ENCODE measurements around the gene SEC63. TPM values are rescaled to one million over a fixed set of nuclear protein-coding genes. Genes with fewer than 3 reads are reported as not detected.

SEC63 gene
- total and polyA plus RNA-seq, 7 experiments from 2014 or later = 24.6 to 89.0 (median 84.8) TPM

GRCh38 chr6:107847844-107848802 lies 109.9 kb downstream of the SEC63 start:
- H3K27ac Mint-ChIP-seq = peak overlapping the region; percentile 68 to 95 (median 85)
- intact Hi-C loops (cut with micrococcal nuclease) = loop anchor here (1.0 to 5.0 kb wide), 11 partner anchors 19 to 173 kb away; partner anchors contain the start of gene SCML4 (in 2 of the 2)
- no peaks in the 10 kb centered on the region for H3K27me3 ChIP-seq (ENCODE audit: control insufficient read depth in 2 of 2, insufficient read depth in 2 of 2, low read length in 2 of 2)
- H3K4me3 Mint-ChIP-seq = peak overlapping the region; percentile 73 to 91 (median 86)
- H3K27me3 Mint-ChIP-seq = peaks cover 0 to 7% (median 0%) of the 10 kb centered on the region in 5 donors
- DNase-seq = peak; percentile 66 to 88 (median 77)
- ChIA-PET POLR2A (interaction anchor here (0.6 to 6.1 kb wide), 21 partner anchors 12 to 413 kb away, joined by 3 to 89 read pairs (median 5); partner anchors contain the start of genes SCML4 and SNX3), CTCF (interaction anchor here (0.6 to 4.4 kb wide), 46 partner anchors 8 to 180 kb away, joined by 3 to 128 read pairs (median 5); partner anchors contain the start of gene SCML4)
- peaks cover 0 to 21% of the 10 kb centered on the region in 2 donors for H3K4me1 ChIP-seq (ENCODE audit: control insufficient read depth in 2 of 2, insufficient read depth in 2 of 2, low read length in 2 of 2)
- peak overlapping the region; percentile 67 for H3K27ac ChIP-seq (ENCODE audit: low read depth, low read length)
- ATAC-seq = peak; percentile 92
- H3K36me3 Mint-ChIP-seq = peaks cover 0 to 3% (median 0%) of the 10 kb centered on the region in 5 donors
- H3K9me3 ChIP-seq (ENCODE audit: control insufficient read depth in 2 of 3, low read length in 3 of 3) = no peaks in the 10 kb centered on the region
- H3K9me3 Mint-ChIP-seq = no peaks in the 10 kb centered on the region
- peak overlapping the region; percentile 76 for H3K4me3 ChIP-seq (ENCODE audit: low read length)
- H3K36me3 ChIP-seq (ENCODE audit: control insufficient read depth in 2 of 3, insufficient read depth in 3 of 3, low read length in 3 of 3) = no peaks in the 10 kb centered on the region
- peaks cover 10 to 49% (median 26%) of the 10 kb centered on the region in 7 donors for H3K4me1 Mint-ChIP-seq

GRCh38 chr6:107846262-107846795 lies 111.7 kb downstream of the SEC63 start:
- ATAC-seq (no peak), DNase-seq (no peak)
- no peak overlapping the region for H3K27ac ChIP-seq (ENCODE audit: low read depth, low read length)
- Mint-ChIP-seq H3K36me3 (no peaks in the 10 kb centered on the region), H3K4me1 (peaks cover 15 to 55% (median 27%) of the 10 kb centered on the region in 7 donors), H3K9me3 (no peaks in the 10 kb centered on the region), H3K27ac (peak overlapping the region in 5 of 9 donors; percentile 3 to 75 (median 18)), H3K4me3 (peak overlapping the region in 4 of 10 donors; percentile 3 to 28 (median 22)), H3K27me3 (peaks cover 0 to 8% (median 0%) of the 10 kb centered on the region in 5 donors)
- H3K9me3 ChIP-seq (ENCODE audit: control insufficient read depth in 2 of 3, low read length in 3 of 3) = no peaks in the 10 kb centered on the region
- CTCF ChIA-PET = interaction anchor here (0.8 to 4.4 kb wide), 13 partner anchors 10 to 170 kb away, joined by 3 to 128 read pairs (median 29); partner anchors contain the start of gene SCML4
- H3K4me3 ChIP-seq (ENCODE audit: low read length) = no peak overlapping the region
- peaks cover 0 to 23% of the 10 kb centered on the region in 2 donors for H3K4me1 ChIP-seq (ENCODE audit: control insufficient read depth in 2 of 2, insufficient read depth in 2 of 2, low read length in 2 of 2)
- H3K36me3 ChIP-seq (ENCODE audit: control insufficient read depth in 2 of 3, insufficient read depth in 3 of 3, low read length in 3 of 3) = no peaks in the 10 kb centered on the region
- POLR2A ChIA-PET = interaction anchor here (0.6 to 6.1 kb wide), 15 partner anchors 13 to 385 kb away, joined by 3 to 89 read pairs (median 5); partner anchors contain the start of gene SCML4
- no peaks in the 10 kb centered on the region for H3K27me3 ChIP-seq (ENCODE audit: control insufficient read depth in 2 of 2, insufficient read depth in 2 of 2, low read length in 2 of 2)
- intact Hi-C loops (cut with micrococcal nuclease) = loop anchor here in 1 of 2 donors (5.0 kb wide), 2 partner anchors 59 to 129 kb away; no protein-coding TSS in a partner anchor

- ChIA-PET POLR2A (interaction anchor here (0.6 to 6.1 kb wide), 5 partner anchors 19 to 137 kb away, joined by 3 to 89 read pairs (median 8); partner anchors contain the start of gene SCML4), CTCF (interaction anchor here (1.0 to 4.6 kb wide), 8 partner anchors 24 to 116 kb away, joined by 3 to 128 read pairs (median 24); partner anchors contain the start of gene SCML4)
- intact Hi-C loops (cut with micrococcal nuclease) = loop anchor here in 1 of 2 donors (5.0 kb wide), 2 partner anchors 58 to 128 kb away; no protein-coding TSS in a partner anchor
- H3K4me3 ChIP-seq (ENCODE audit: low read length) = no peak overlapping the region
- DNase-seq = no peak
- peaks cover 0 to 9% (median 0%) of the 10 kb centered on the region in 5 donors for H3K27me3 Mint-ChIP-seq
- peak overlapping the region in 3 of 9 donors; percentile 3 to 75 (median 11) for H3K27ac Mint-ChIP-seq
- H3K4me1 ChIP-seq (ENCODE audit: control insufficient read depth in 2 of 2, insufficient read depth in 2 of 2, low read length in 2 of 2) = peaks cover 0 to 23% of the 10 kb centered on the region in 2 donors
- H3K27ac ChIP-seq (ENCODE audit: low read depth, low read length) = no peak overlapping the region
- no peaks in the 10 kb centered on the region for H3K9me3 ChIP-seq (ENCODE audit: control insufficient read depth in 2 of 3, low read length in 3 of 3)
- peaks cover 15 to 55% (median 27%) of the 10 kb centered on the region in 7 donors for H3K4me1 Mint-ChIP-seq
- no peaks in the 10 kb centered on the region for H3K36me3 Mint-ChIP-seq
- H3K9me3 Mint-ChIP-seq = no peaks in the 10 kb centered on the region
- no peaks in the 10 kb centered on the region for H3K36me3 ChIP-seq (ENCODE audit: control insufficient read depth in 2 of 3, insufficient read depth in 3 of 3, low read length in 3 of 3)
- H3K27me3 ChIP-seq (ENCODE audit: control insufficient read depth in 2 of 2, insufficient read depth in 2 of 2, low read length in 2 of 2) = no peaks in the 10 kb centered on the region
- ATAC-seq = no peak
- no peak overlapping the region for H3K4me3 Mint-ChIP-seq
These were observed 112.2 kb downstream of the SEC63 start for GRCh38 chr6:107845777-107846176.

- intact Hi-C loops (cut with micrococcal nuclease) = no loop called here
- peak in 2 of 9 donors; percentile 20 to 25 for DNase-seq
- Mint-ChIP-seq H3K4me3 (peak overlapping the region; percentile 21 to 77 (median 62)), H3K36me3 (no peaks in the 10 kb centered on the region), H3K9me3 (no peaks in the 10 kb centered on the region), H3K4me1 (peaks cover 15 to 41% (median 22%) of the 10 kb centered on the region in 7 donors), H3K27ac (peak overlapping the region in 8 of 9 donors; percentile 6 to 74 (median 52)), H3K27me3 (peaks cover 0 to 12% (median 0%) of the 10 kb centered on the region in 5 donors)
- H3K36me3 ChIP-seq (ENCODE audit: control insufficient read depth in 2 of 3, insufficient read depth in 3 of 3, low read length in 3 of 3) = no peaks in the 10 kb centered on the region
- no peak for ATAC-seq
- H3K27me3 ChIP-seq (ENCODE audit: control insufficient read depth in 2 of 2, insufficient read depth in 2 of 2, low read length in 2 of 2) = no peaks in the 10 kb centered on the region
- no peak overlapping the region for H3K27ac ChIP-seq (ENCODE audit: low read depth, low read length)
- CTCF ChIA-PET = interaction anchor here (0.7 to 4.6 kb wide), 4 partner anchors 19 to 183 kb away, joined by 3 to 16 read pairs (median 4); partner anchors contain the start of gene SCML4
- no peaks in the 10 kb centered on the region for H3K9me3 ChIP-seq (ENCODE audit: control insufficient read depth in 2 of 3, low read length in 3 of 3)
- no peak overlapping the region for H3K4me3 ChIP-seq (ENCODE audit: low read length)
- peaks cover 0 to 19% of the 10 kb centered on the region in 2 donors for H3K4me1 ChIP-seq (ENCODE audit: control insufficient read depth in 2 of 2, insufficient read depth in 2 of 2, low read length in 2 of 2)
- POLR2A ChIA-PET = interaction anchor here (1.1 to 2.5 kb wide), 5 partner anchors 20 to 110 kb away, joined by 3 to 20 read pairs (median 6); partner anchors contain the start of gene SCML4
These were observed 114.6 kb downstream of the SEC63 start for GRCh38 chr6:107843400-107843799.

- Histone ChIP-seq H3K27me3 (ENCODE audit: control insufficient read depth in 2 of 2, insufficient read depth in 2 of 2, low read length in 2 of 2) (no peaks in the 10 kb centered on the region), H3K9me3 (ENCODE audit: control insufficient read depth in 2 of 3, low read length in 3 of 3) (no peaks in the 10 kb centered on the region), H3K36me3 (ENCODE audit: control insufficient read depth in 2 of 3, insufficient read depth in 3 of 3, low read length in 3 of 3) (no peaks in the 10 kb centered on the region), H3K4me3 (ENCODE audit: low read length) (no peak overlapping the region), H3K4me1 (ENCODE audit: control insufficient read depth in 2 of 2, insufficient read depth in 2 of 2, low read length in 2 of 2) (peaks cover 0 to 10% of the 10 kb centered on the region in 2 donors), H3K27ac (ENCODE audit: low read depth, low read length) (no peak overlapping the region)
- Mint-ChIP-seq H3K4me1 (peaks cover 11 to 29% (median 16%) of the 10 kb centered on the region in 7 donors), H3K27ac (peak overlapping the region in 1 of 9 donors; percentile 53), H3K9me3 (peaks cover 0 to 2% (median 0%) of the 10 kb centered on the region in 11 donors), H3K36me3 (peaks cover 0 to 1% (median 0%) of the 10 kb centered on the region in 5 donors), H3K27me3 (peaks cover 0 to 14% (median 0%) of the 10 kb centered on the region in 5 donors), H3K4me3 (no peak overlapping the region)
- DNase-seq = no peak
- ChIA-PET CTCF (interaction anchor here (1.2 to 4.6 kb wide), 3 partner anchors 7 to 166 kb away, joined by 3 to 16 read pairs (median 7); no protein-coding TSS in a partner anchor), POLR2A (interaction anchor here (1.2 to 2.1 kb wide), 4 partner anchors 15 to 115 kb away, joined by 3 to 19 read pairs (median 6); partner anchors contain the start of gene SCML4)
- ATAC-seq = no peak
- intact Hi-C loops (cut with micrococcal nuclease) = no loop called here
These were observed 116.7 kb downstream of the SEC63 start for GRCh38 chr6:107841275-107841670.
